K562 (cell line): ENCODE results near the gene CDSN. TPM values are rescaled to one million over a fixed set of nuclear protein-coding genes. Genes with fewer than 3 reads are reported as not detected.
A peak's percentile ranks its signal among the peaks of the same experiment; 100 is the strongest.

Experiments
- DNMT1 ChIP-seq: fragments of 450-650 bp; IDR thresholded peaks from 2 replicates; pipeline ENCODE4 v1.6.1; 2016; ENCODE audit warnings: antibody characterized with exemption, mild to moderate bottlenecking
- FOXP4 ChIP-seq: sonication (generic); formaldehyde crosslinking; IDR thresholded peaks from 2 replicates; pipeline ENCODE4 v1.8.0; 2022; ENCODE audit warnings: mild to moderate bottlenecking, missing genetic modification reagents, borderline replicate concordance
- HCFC1 ChIP-seq: IDR thresholded peaks from 2 replicates; pipeline ENCODE4 v1.6.1; 2012; ENCODE audit warnings: low read depth, low read length, improper control_type of control experiment
- HES1 ChIP-seq: fragments of 450-650 bp; IDR thresholded peaks from 2 replicates; pipeline ENCODE4 v1.6.1; 2016; ENCODE audit warnings: low read depth, mild to moderate bottlenecking, moderate library complexity
- HLTF ChIP-seq: fragments of 450-650 bp; IDR thresholded peaks from 2 replicates; pipeline ENCODE4 v1.6.1; 2016
- MGA ChIP-seq: fragments of 450-650 bp; IDR thresholded peaks from 2 replicates; pipeline ENCODE4 v1.6.1; 2016; ENCODE audit warnings: mild to moderate bottlenecking, moderate library complexity
- NONO ChIP-seq, 2 experiments: fragments of 200-400 bp in 1 of 2; fragments of 450-650 bp in 1 of 2; formaldehyde crosslinking in 1 of 2; IDR thresholded peaks; 2 replicates each; pipeline ENCODE4 v1.6.1; 2017; ENCODE audit warnings: low read depth in 2 of 2, mild to moderate bottlenecking in 2 of 2, moderate library complexity in 2 of 2, low read length in 1 of 2
- STAG1 ChIP-seq: sonication (generic); formaldehyde crosslinking; IDR thresholded peaks from 2 replicates; pipeline ENCODE4 v1.5.0; 2020; ENCODE audit warnings: missing genetic modification reagents, borderline replicate concordance
- SUPT5H ChIP-seq: fragments of 450-650 bp; IDR thresholded peaks from 2 replicates; pipeline ENCODE4 v1.6.1; 2016
- THAP12 ChIP-seq: fragments of 250-450 bp; sonication (Bioruptor Pico); IDR thresholded peaks from 2 replicates; pipeline ENCODE4 v1.9.0; 2021; ENCODE audit warnings: mild to moderate bottlenecking, inconsistent platforms
- XRCC3 ChIP-seq: fragments of 450-650 bp; IDR thresholded peaks from 2 replicates; pipeline ENCODE4 v1.6.1; 2017; ENCODE audit warnings: mild to moderate bottlenecking, moderate library complexity
- ZNF707 ChIP-seq: fragments of 250-450 bp; sonication (Bioruptor Pico); conservative IDR thresholded peaks from 2 replicates; pipeline ENCODE4 v1.8.0; 2022; ENCODE audit warnings: inconsistent platforms, mild to moderate bottlenecking, moderate library complexity
- polyA plus RNA-seq, 8 experiments: library from polyadenylated mRNA; depleted of rRNA in 4 of 8; stranded (reverse) in 5 of 8; unstranded in 3 of 8; fragments of >200 nt; fragmentation: Nextera tagmentation in 2 of 8; fragmentation: Illumina TruSeq in 1 of 8; extraction: Ambion mirVana in 2 of 8; extraction: Trizol in 1 of 8; gene quantifications; 2 replicates each; pipeline versions ENCODE4 v1.2.1 to v1.2.3, GENCODE V29; 2011 to 2014; ENCODE audit warnings: inconsistent platforms in 1 of 8, missing spikeins in 1 of 8
- total RNA-seq, 7 experiments: library from RNA; depleted of rRNA in 6 of 7; stranded (reverse); fragments of >200 nt in 6 of 7; fragmentation: Illumina TruSeq in 2 of 7; extraction: Trizol in 2 of 7; gene quantifications; 2 replicates each; pipeline versions ENCODE4 v1.2.1 to v1.2.3, GENCODE V29; 2011 to 2021; ENCODE audit warnings: low replicate concordance in 1 of 7

CDSN gene
- total and polyA plus RNA-seq, 9 of the 15 experiments (the other 6 are each of a cell fraction or from before 2014, with no cell fraction given) = not detected

DNA sequence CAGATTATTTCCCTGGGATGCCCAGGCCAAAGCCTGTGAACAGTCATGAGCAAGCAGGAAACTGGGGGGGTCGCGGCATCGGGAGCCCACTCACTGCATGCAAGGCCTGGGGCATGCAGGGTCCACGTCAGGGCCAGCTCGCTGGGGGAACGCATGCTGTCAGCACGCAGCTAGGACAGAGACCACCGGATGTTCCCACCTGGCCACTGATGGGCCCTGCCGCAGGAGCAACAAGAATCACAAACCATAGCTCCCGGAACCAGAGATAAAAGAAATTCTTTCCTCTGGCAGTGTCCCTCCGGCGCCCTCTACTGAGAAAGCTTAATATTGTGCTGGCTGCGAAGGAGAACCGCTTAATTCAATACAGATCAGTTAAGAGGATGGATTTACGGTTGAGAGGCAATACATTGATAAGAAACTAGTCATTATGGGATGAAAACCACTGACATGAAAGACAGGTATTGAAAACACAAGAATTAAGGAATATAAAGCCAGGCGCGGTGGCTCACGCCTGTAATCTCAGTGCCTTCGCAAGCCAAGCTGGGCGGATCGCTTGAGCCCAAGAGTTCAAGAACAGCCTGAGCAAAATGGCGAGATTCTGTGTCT is 40.5 kb downstream of the CDSN start (continued):
- TF ChIP-seq MGA (no peak), HCFC1 (no peak), DNMT1 (no peak), FOXP4 (CRISPR knock-in tag) (no peak), HLTF (no peak), STAG1 (CRISPR knock-in tag) (peak; percentile 73; the same call in 1 of the 2 replicates), ZNF707 (no peak), SUPT5H (no peak), THAP12 (0 out of 2 replicates have a peak, but pooled peaks have one; percentile 28), XRCC3 (no peak), HES1 (no peak), NONO (IDR thresholded peaks at IDR 0.05; ENCODE audit: low read depth in 2 of 2, low read length in 1 of 2) (no peak)
